Hepatocyte (in vitro differentiated cells): ENCODE data around the gene ARHGEF12. TPM values are rescaled to one million over a fixed set of nuclear protein-coding genes. Genes with fewer than 3 reads are reported as not detected.

ENCODE experiments used
- DNase-seq: peaks from one replicate; pipeline ENCODE4 v3.0.0-alpha.2; 2016; ENCODE audit warnings: low spot score
- H2AFZ ChIP-seq: fragments of 200-600 bp; sonication (generic); 2 replicates; pipeline ENCODE4 v1.6.0; 2016; ENCODE audit warnings: antibody characterized with exemption, mild to moderate bottlenecking
- H3K27ac ChIP-seq: fragments of 200-600 bp; sonication (generic); 2 replicates; pipeline ENCODE4 v1.5.1; 2016; ENCODE audit warnings: mild to moderate bottlenecking
- H3K27me3 ChIP-seq: fragments of 200-600 bp; sonication (generic); 2 replicates; pipeline ENCODE4 v1.6.1; 2016
- H3K36me3 ChIP-seq: fragments of 200-600 bp; sonication (generic); replicated peaks from 2 replicates; pipeline ENCODE4 v1.5.1; 2016; ENCODE audit warnings: low read depth; ENCODE audit not compliant: insufficient read depth
- H3K4me1 ChIP-seq: fragments of 200-600 bp; sonication (generic); 2 replicates; pipeline ENCODE4 v1.5.1; 2016; ENCODE audit warnings: mild to moderate bottlenecking, moderate library complexity; ENCODE audit not compliant: insufficient read depth
- H3K4me2 ChIP-seq: fragments of 200-600 bp; sonication (generic); 2 replicates; pipeline ENCODE4 v1.6.0; 2016
- H3K4me3 ChIP-seq: fragments of 200-600 bp; sonication (generic); 2 replicates; pipeline ENCODE4 v1.5.1; 2016; ENCODE audit warnings: mild to moderate bottlenecking
- H3K79me2 ChIP-seq: fragments of 200-600 bp; sonication (generic); 2 replicates; pipeline ENCODE4 v1.6.0; 2017; ENCODE audit warnings: mild to moderate bottlenecking
- H3K9me2 ChIP-seq: fragments of 200-600 bp; sonication (generic); replicated peaks from 2 replicates; pipeline ENCODE4 v1.6.0; 2017; ENCODE audit warnings: mild to moderate bottlenecking; ENCODE audit not compliant: insufficient read depth
- H3K9me3 ChIP-seq: fragments of 200-600 bp; sonication (generic); 2 replicates; pipeline ENCODE4 v1.5.1; 2016; ENCODE audit warnings: low read depth, mild to moderate bottlenecking
- H4K20me1 ChIP-seq: fragments of 200-600 bp; sonication (generic); 2 replicates; pipeline ENCODE4 v1.6.0; 2016; ENCODE audit warnings: mild to moderate bottlenecking; ENCODE audit not compliant: insufficient read depth, poor library complexity, severe bottlenecking
- EZH2 ChIP-seq: fragments of 200-600 bp; sonication (generic); IDR thresholded peaks from 2 replicates; pipeline ENCODE4 v1.6.1; 2016; ENCODE audit warnings: antibody characterized with exemption, mild to moderate bottlenecking, borderline replicate concordance
- EZH2phosphoT487 ChIP-seq: fragments of 200-600 bp; sonication (generic); IDR thresholded peaks from one replicate; pipeline ENCODE4 v1.6.1; 2018; ENCODE audit warnings: antibody characterized with exemption, mild to moderate bottlenecking, low read depth, moderate library complexity; ENCODE audit not compliant: unreplicated experiment, severe bottlenecking
- WGBS: methylation state at CpG from one replicate; pipeline ENCODE4 v1.1.6; 2016; ENCODE audit warnings: low lambda C conversion rate; ENCODE audit errors: missing lambda C conversion rate; 5-methylcytosine and 5-hydroxymethylcytosine counted together
- polyA plus RNA-seq: library from polyadenylated mRNA; unstranded; fragments of >200 nt; fragmentation: Nextera tagmentation; extraction: Ambion mirVana; gene quantifications from 2 replicates; pipeline ENCODE4 v1.2.1, GENCODE V29; 2016
- total RNA-seq: library from RNA; depleted of rRNA; stranded (reverse); fragments of >200 nt; gene quantifications from 2 replicates; pipeline ENCODE4 v1.2.3, GENCODE V29; 2014
- TF ChIP-seq, protein P1 (sequence below): fragments of 200-600 bp; sonication (generic); IDR thresholded peaks from 2 replicates; pipeline ENCODE4 v1.5.1; 2016; ENCODE audit warnings: antibody characterized with exemption, mild to moderate bottlenecking; ENCODE audit not compliant: poor library complexity

Gene ARHGEF12
- total and polyA plus RNA-seq, 2 experiments from 2014 or later = 21.2 to 75.1 TPM

GRCh38 chr11:120395778-120396177 lies 59.6 kb downstream of the ARHGEF12 start:
- H2AFZ ChIP-seq = no peak overlapping the region
- no peak overlapping the region for H3K4me2 ChIP-seq
- no peak for DNase-seq
- peaks cover 87% of the 10 kb centered on the region for H3K79me2 ChIP-seq
- WGBS = 79% methylated on average over 3 of the region's 3 CpGs
- H3K9me3 ChIP-seq = no peaks in the 10 kb centered on the region
- TF ChIP-seq EZH2 (no peak), EZH2phosphoT487 (no peak)
- TF ChIP-seq, protein P1, sequence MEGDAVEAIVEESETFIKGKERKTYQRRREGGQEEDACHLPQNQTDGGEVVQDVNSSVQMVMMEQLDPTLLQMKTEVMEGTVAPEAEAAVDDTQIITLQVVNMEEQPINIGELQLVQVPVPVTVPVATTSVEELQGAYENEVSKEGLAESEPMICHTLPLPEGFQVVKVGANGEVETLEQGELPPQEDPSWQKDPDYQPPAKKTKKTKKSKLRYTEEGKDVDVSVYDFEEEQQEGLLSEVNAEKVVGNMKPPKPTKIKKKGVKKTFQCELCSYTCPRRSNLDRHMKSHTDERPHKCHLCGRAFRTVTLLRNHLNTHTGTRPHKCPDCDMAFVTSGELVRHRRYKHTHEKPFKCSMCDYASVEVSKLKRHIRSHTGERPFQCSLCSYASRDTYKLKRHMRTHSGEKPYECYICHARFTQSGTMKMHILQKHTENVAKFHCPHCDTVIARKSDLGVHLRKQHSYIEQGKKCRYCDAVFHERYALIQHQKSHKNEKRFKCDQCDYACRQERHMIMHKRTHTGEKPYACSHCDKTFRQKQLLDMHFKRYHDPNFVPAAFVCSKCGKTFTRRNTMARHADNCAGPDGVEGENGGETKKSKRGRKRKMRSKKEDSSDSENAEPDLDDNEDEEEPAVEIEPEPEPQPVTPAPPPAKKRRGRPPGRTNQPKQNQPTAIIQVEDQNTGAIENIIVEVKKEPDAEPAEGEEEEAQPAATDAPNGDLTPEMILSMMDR = no peak
- peaks cover 12% of the 10 kb centered on the region for H4K20me1 ChIP-seq
- no peak overlapping the region for H3K4me3 ChIP-seq
- H3K27me3 ChIP-seq = no peaks in the 10 kb centered on the region
- H3K27ac ChIP-seq = no peak overlapping the region
- no peaks in the 10 kb centered on the region for H3K36me3 ChIP-seq
- H3K4me1 ChIP-seq = peaks cover 29% of the 10 kb centered on the region
- H3K9me2 ChIP-seq = no peaks in the 10 kb centered on the region

GRCh38 chr11:120398132-120398531 lies 61.9 kb downstream of the ARHGEF12 start:
- TF ChIP-seq EZH2 (no peak), EZH2phosphoT487 (no peak)
- TF ChIP-seq, protein P1 = no peak
- Histone ChIP-seq H4K20me1 (peaks cover 18% of the 10 kb centered on the region), H3K79me2 (peaks cover 90% of the 10 kb centered on the region), H3K27me3 (no peaks in the 10 kb centered on the region), H3K9me3 (no peaks in the 10 kb centered on the region), H3K36me3 (no peaks in the 10 kb centered on the region), H3K4me1 (peaks cover 18% of the 10 kb centered on the region), H2AFZ (no peak overlapping the region), H3K9me2 (no peaks in the 10 kb centered on the region), H3K4me2 (no peak overlapping the region), H3K27ac (no peak overlapping the region), H3K4me3 (no peak overlapping the region)
- no peak for DNase-seq
- 72% methylated on average over 2 of the region's 2 CpGs for WGBS

GRCh38 chr11:120399307-120399706 lies 63.1 kb downstream of the ARHGEF12 start:
- no peak overlapping the region for H3K4me2 ChIP-seq
- no peaks in the 10 kb centered on the region for H3K27me3 ChIP-seq
- no peaks in the 10 kb centered on the region for H3K9me3 ChIP-seq
- no peaks in the 10 kb centered on the region for H3K9me2 ChIP-seq
- H3K4me1 ChIP-seq = peaks cover 18% of the 10 kb centered on the region
- H2AFZ ChIP-seq = no peak overlapping the region
- DNase-seq = no peak
- H3K27ac ChIP-seq = no peak overlapping the region
- H3K79me2 ChIP-seq = peaks cover 90% of the 10 kb centered on the region
- 91% methylated on average over 2 of the region's 2 CpGs for WGBS
- H3K36me3 ChIP-seq = no peaks in the 10 kb centered on the region
- H4K20me1 ChIP-seq = peaks cover 20% of the 10 kb centered on the region
- no peak overlapping the region for H3K4me3 ChIP-seq
- TF ChIP-seq EZH2 = no peak
- no peak for TF ChIP-seq EZH2phosphoT487
- TF ChIP-seq, protein P1 = no peak
